ENCODE results near the gene RNF115.

GRCh38 chr1:145785547-145785946 is 38.3 kb downstream of the RNF115 start:
- TF ChIP-seq CTCF (IDR thresholded peaks at IDR 0.05) (no peak), EP300 (IDR thresholded peaks at IDR 0.05) (no peak), POLR2A (IDR thresholded peaks at IDR 0.05) (no peak)

Measured in tibial nerve (tissue), 4 donors.